Hepatocyte (in vitro differentiated cells): ENCODE results near the gene PPFIA2. TPM values are rescaled to one million over a fixed set of nuclear protein-coding genes. Genes with fewer than 3 reads are reported as not detected.

Source experiments
- DNase-seq: peaks from one replicate; pipeline ENCODE4 v3.0.0-alpha.2; 2016; ENCODE audit warnings: low spot score
- H2AFZ ChIP-seq: fragments of 200-600 bp; sonication (generic); 2 replicates; pipeline ENCODE4 v1.6.0; 2016; ENCODE audit warnings: antibody characterized with exemption, mild to moderate bottlenecking
- H3K27ac ChIP-seq: fragments of 200-600 bp; sonication (generic); 2 replicates; pipeline ENCODE4 v1.5.1; 2016; ENCODE audit warnings: mild to moderate bottlenecking
- H3K27me3 ChIP-seq: fragments of 200-600 bp; sonication (generic); 2 replicates; pipeline ENCODE4 v1.6.1; 2016
- H3K36me3 ChIP-seq: fragments of 200-600 bp; sonication (generic); replicated peaks from 2 replicates; pipeline ENCODE4 v1.5.1; 2016; ENCODE audit warnings: low read depth; ENCODE audit not compliant: insufficient read depth
- H3K4me1 ChIP-seq: fragments of 200-600 bp; sonication (generic); 2 replicates; pipeline ENCODE4 v1.5.1; 2016; ENCODE audit warnings: mild to moderate bottlenecking, moderate library complexity; ENCODE audit not compliant: insufficient read depth
- H3K4me2 ChIP-seq: fragments of 200-600 bp; sonication (generic); 2 replicates; pipeline ENCODE4 v1.6.0; 2016
- H3K4me3 ChIP-seq: fragments of 200-600 bp; sonication (generic); 2 replicates; pipeline ENCODE4 v1.5.1; 2016; ENCODE audit warnings: mild to moderate bottlenecking
- H3K79me2 ChIP-seq: fragments of 200-600 bp; sonication (generic); 2 replicates; pipeline ENCODE4 v1.6.0; 2017; ENCODE audit warnings: mild to moderate bottlenecking
- H3K9me2 ChIP-seq: fragments of 200-600 bp; sonication (generic); replicated peaks from 2 replicates; pipeline ENCODE4 v1.6.0; 2017; ENCODE audit warnings: mild to moderate bottlenecking; ENCODE audit not compliant: insufficient read depth
- H3K9me3 ChIP-seq: fragments of 200-600 bp; sonication (generic); 2 replicates; pipeline ENCODE4 v1.5.1; 2016; ENCODE audit warnings: low read depth, mild to moderate bottlenecking
- H4K20me1 ChIP-seq: fragments of 200-600 bp; sonication (generic); 2 replicates; pipeline ENCODE4 v1.6.0; 2016; ENCODE audit warnings: mild to moderate bottlenecking; ENCODE audit not compliant: insufficient read depth, poor library complexity, severe bottlenecking
- EZH2 ChIP-seq: fragments of 200-600 bp; sonication (generic); IDR thresholded peaks from 2 replicates; pipeline ENCODE4 v1.6.1; 2016; ENCODE audit warnings: antibody characterized with exemption, mild to moderate bottlenecking, borderline replicate concordance
- EZH2phosphoT487 ChIP-seq: fragments of 200-600 bp; sonication (generic); IDR thresholded peaks from one replicate; pipeline ENCODE4 v1.6.1; 2018; ENCODE audit warnings: antibody characterized with exemption, mild to moderate bottlenecking, low read depth, moderate library complexity; ENCODE audit not compliant: unreplicated experiment, severe bottlenecking
- WGBS: methylation state at CpG from one replicate; pipeline ENCODE4 v1.1.6; 2016; ENCODE audit warnings: low lambda C conversion rate; ENCODE audit errors: missing lambda C conversion rate; 5-methylcytosine and 5-hydroxymethylcytosine counted together
- polyA plus RNA-seq: library from polyadenylated mRNA; unstranded; fragments of >200 nt; fragmentation: Nextera tagmentation; extraction: Ambion mirVana; gene quantifications from 2 replicates; pipeline ENCODE4 v1.2.1, GENCODE V29; 2016
- total RNA-seq: library from RNA; depleted of rRNA; stranded (reverse); fragments of >200 nt; gene quantifications from 2 replicates; pipeline ENCODE4 v1.2.3, GENCODE V29; 2014
- TF ChIP-seq, protein P1 (sequence below): fragments of 200-600 bp; sonication (generic); IDR thresholded peaks from 2 replicates; pipeline ENCODE4 v1.5.1; 2016; ENCODE audit warnings: antibody characterized with exemption, mild to moderate bottlenecking; ENCODE audit not compliant: poor library complexity

The PPFIA2 gene
- total and polyA plus RNA-seq, 2 experiments from 2014 or later = 1.2 TPM; not detected in 1

DNA sequence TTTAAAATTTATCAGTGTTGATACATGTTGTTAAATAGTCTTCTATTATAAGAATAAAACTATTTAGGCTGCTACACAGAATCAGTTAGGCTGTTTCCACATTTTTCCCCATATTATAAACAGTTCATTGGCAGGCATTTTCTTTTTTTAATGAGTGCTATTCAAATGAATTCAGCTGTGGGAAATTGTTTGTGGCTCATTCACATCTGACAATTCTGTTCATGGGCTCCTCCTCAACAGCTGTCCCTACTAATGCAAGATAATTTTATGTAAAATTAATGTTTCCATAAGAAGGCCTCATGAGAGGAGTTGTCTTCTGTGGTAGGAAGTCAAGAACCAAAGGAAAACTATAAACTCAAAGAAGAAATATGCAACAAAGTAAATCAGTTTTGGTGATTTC lies 218.0 kb downstream of the PPFIA2 start:
- H3K27me3 ChIP-seq = no peaks in the 10 kb centered on the region
- H3K9me2 ChIP-seq = no peaks in the 10 kb centered on the region
- H2AFZ ChIP-seq = no peak overlapping the region
- DNase-seq = no peak
- H4K20me1 ChIP-seq = no peaks in the 10 kb centered on the region
- H3K4me3 ChIP-seq = no peak overlapping the region
- no peaks in the 10 kb centered on the region for H3K79me2 ChIP-seq
- TF ChIP-seq EZH2 = no peak
- no peak for TF ChIP-seq EZH2phosphoT487
- TF ChIP-seq, protein P1, sequence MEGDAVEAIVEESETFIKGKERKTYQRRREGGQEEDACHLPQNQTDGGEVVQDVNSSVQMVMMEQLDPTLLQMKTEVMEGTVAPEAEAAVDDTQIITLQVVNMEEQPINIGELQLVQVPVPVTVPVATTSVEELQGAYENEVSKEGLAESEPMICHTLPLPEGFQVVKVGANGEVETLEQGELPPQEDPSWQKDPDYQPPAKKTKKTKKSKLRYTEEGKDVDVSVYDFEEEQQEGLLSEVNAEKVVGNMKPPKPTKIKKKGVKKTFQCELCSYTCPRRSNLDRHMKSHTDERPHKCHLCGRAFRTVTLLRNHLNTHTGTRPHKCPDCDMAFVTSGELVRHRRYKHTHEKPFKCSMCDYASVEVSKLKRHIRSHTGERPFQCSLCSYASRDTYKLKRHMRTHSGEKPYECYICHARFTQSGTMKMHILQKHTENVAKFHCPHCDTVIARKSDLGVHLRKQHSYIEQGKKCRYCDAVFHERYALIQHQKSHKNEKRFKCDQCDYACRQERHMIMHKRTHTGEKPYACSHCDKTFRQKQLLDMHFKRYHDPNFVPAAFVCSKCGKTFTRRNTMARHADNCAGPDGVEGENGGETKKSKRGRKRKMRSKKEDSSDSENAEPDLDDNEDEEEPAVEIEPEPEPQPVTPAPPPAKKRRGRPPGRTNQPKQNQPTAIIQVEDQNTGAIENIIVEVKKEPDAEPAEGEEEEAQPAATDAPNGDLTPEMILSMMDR = no peak
- H3K4me1 ChIP-seq = no peaks in the 10 kb centered on the region
- H3K27ac ChIP-seq = no peak overlapping the region
- no peaks in the 10 kb centered on the region for H3K36me3 ChIP-seq
- H3K4me2 ChIP-seq = no peak overlapping the region
- no peaks in the 10 kb centered on the region for H3K9me3 ChIP-seq

DNA sequence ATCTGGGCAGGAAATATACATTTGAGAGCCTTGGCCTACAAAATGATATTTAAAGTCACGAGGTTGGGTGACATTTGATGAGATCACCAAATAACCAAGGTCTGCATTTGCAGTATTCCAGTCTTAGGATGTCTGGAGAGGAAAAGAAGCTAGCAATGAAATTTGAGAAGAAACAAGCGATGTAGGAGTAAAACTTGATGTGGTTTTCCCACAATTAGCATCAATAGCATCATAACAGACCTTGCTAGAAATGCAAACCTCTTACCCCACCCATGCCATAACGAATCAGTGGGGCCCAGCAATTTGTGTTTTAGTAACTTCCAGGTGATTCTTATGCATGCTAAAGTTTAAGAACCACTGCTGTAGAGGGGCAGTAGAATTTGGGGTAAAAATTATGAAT lies 219.9 kb downstream of the PPFIA2 start:
- H3K4me3 ChIP-seq = no peak overlapping the region
- TF ChIP-seq EZH2 (no peak), EZH2phosphoT487 (no peak)
- TF ChIP-seq, protein P1 = no peak
- H3K4me2 ChIP-seq = no peak overlapping the region
- no peaks in the 10 kb centered on the region for H3K79me2 ChIP-seq
- no peak overlapping the region for H2AFZ ChIP-seq
- no peaks in the 10 kb centered on the region for H3K36me3 ChIP-seq
- 73% methylated on average over 3 of the region's 3 CpGs for WGBS
- H3K9me2 ChIP-seq = no peaks in the 10 kb centered on the region
- H3K27me3 ChIP-seq = no peaks in the 10 kb centered on the region
- no peak overlapping the region for H3K27ac ChIP-seq
- H3K9me3 ChIP-seq = no peaks in the 10 kb centered on the region
- no peak for DNase-seq
- H3K4me1 ChIP-seq = no peaks in the 10 kb centered on the region
- H4K20me1 ChIP-seq = no peaks in the 10 kb centered on the region

DNA sequence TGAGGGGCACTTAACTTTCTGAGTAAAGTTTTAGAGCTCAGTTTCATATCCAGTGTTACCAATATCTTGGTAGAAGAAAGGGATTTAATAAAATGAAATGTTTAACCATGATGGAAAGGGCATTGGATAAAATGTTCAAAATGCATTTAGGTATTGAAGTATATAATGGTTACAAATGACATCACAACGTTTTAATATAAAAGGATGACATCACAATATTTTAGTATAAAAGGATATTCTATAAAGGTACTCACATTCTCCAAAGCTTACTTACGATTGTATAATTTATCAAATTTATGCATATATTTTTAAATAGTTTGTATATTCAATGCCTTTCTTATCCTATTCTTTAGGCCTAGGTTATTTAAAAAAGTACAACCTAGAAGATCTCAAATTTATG lies 226.1 kb downstream of the PPFIA2 start:
- DNase-seq = no peak
- H3K4me3 ChIP-seq = no peak overlapping the region
- H3K79me2 ChIP-seq = no peaks in the 10 kb centered on the region
- no peaks in the 10 kb centered on the region for H3K36me3 ChIP-seq
- H3K9me2 ChIP-seq = no peaks in the 10 kb centered on the region
- H3K9me3 ChIP-seq = no peaks in the 10 kb centered on the region
- no peak overlapping the region for H3K27ac ChIP-seq
- no peaks in the 10 kb centered on the region for H3K4me1 ChIP-seq
- TF ChIP-seq EZH2phosphoT487 (no peak), EZH2 (no peak)
- TF ChIP-seq, protein P1 = no peak
- H3K27me3 ChIP-seq = no peaks in the 10 kb centered on the region
- no peak overlapping the region for H2AFZ ChIP-seq
- no peaks in the 10 kb centered on the region for H4K20me1 ChIP-seq
- WGBS = 77% methylated on average over 2 of the region's 2 CpGs
- no peak overlapping the region for H3K4me2 ChIP-seq

DNA sequence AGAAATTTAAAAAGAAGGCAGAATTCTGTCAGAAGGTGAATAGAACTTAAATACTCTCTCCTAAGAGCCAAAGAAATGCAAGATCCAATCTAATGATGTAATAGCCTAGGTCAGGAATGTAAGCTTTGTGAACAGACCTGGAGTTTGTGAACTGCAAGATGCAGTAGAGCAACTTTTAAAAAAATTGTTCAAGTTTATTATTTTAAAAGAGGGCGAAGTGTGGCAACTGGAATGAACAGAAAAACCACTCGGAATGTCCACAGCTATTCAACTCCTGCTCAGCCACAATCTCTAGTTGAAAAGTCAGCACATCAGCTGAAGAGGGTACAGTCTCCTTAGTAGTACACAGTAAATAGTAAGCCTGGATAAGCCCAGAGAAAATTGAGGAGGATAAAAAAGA lies 228.8 kb downstream of the PPFIA2 start:
- 71% methylated on average over 2 of the region's 2 CpGs for WGBS
- Histone ChIP-seq H3K36me3 (no peaks in the 10 kb centered on the region), H4K20me1 (no peaks in the 10 kb centered on the region), H2AFZ (no peak overlapping the region), H3K4me1 (no peaks in the 10 kb centered on the region), H3K27ac (no peak overlapping the region), H3K9me2 (no peaks in the 10 kb centered on the region), H3K79me2 (no peaks in the 10 kb centered on the region), H3K4me2 (no peak overlapping the region), H3K9me3 (no peaks in the 10 kb centered on the region), H3K4me3 (no peak overlapping the region), H3K27me3 (no peaks in the 10 kb centered on the region)
- TF ChIP-seq EZH2phosphoT487 (no peak), EZH2 (no peak)
- TF ChIP-seq, protein P1 = no peak
- no peak for DNase-seq
